Mesothelial cell of epicardium (in vitro differentiated cells): Measurements from ENCODE around the gene KDM5A. TPM values are rescaled to one million over a fixed set of nuclear protein-coding genes. Genes with fewer than 3 reads are reported as not detected.

Source experiments
- DNase-seq, 2 experiments: peaks; one replicate each; pipeline ENCODE4 v3.0.0; 2021; ENCODE audit warnings: low spot score in 2 of 2; ENCODE audit not compliant: unreplicated experiment in 2 of 2
- H3K27ac Mint-ChIP-seq: 2 replicates; pipeline ENCODE4 v1.8.0; 2021; ENCODE audit warnings: mixed read lengths
- H3K27me3 Mint-ChIP-seq: 2 replicates; pipeline ENCODE4 v1.8.0; 2021; ENCODE audit warnings: low read depth, mixed read lengths
- H3K36me3 Mint-ChIP-seq: 2 replicates; pipeline ENCODE4 v1.8.0; 2021; ENCODE audit warnings: mixed read lengths
- H3K4me1 Mint-ChIP-seq: 2 replicates; pipeline ENCODE4 v1.8.0; 2021; ENCODE audit warnings: mixed read lengths
- H3K4me3 Mint-ChIP-seq: 2 replicates; pipeline ENCODE4 v1.8.0; 2021; ENCODE audit warnings: mild to moderate bottlenecking, moderate library complexity, mixed read lengths
- H3K9me3 Mint-ChIP-seq: 2 replicates; pipeline ENCODE4 v1.8.0; 2021; ENCODE audit warnings: mixed read lengths
- total RNA-seq: library from RNA; stranded (reverse); gene quantifications from 3 replicates; pipeline ENCODE4 v1.2.1, GENCODE V29; 2021
- TF ChIP-seq, protein P1 (sequence below): fragments of 200-600 bp; sonication (generic); IDR thresholded peaks from one replicate; pipeline ENCODE4 v1.5.0; 2021; ENCODE audit warnings: antibody characterized with exemption; ENCODE audit not compliant: unreplicated experiment

KDM5A gene
- total RNA-seq, 1 donor from 2014 or later, result 96.2 TPM

GRCh38 chr12:256225-256624 is 132.9 kb downstream of the KDM5A start:
- Mint-ChIP-seq H3K36me3 (no peaks in the 10 kb centered on the region), H3K4me3 (no peak overlapping the region), H3K4me1 (peaks cover 12% of the 10 kb centered on the region), H3K27ac (no peak overlapping the region), H3K9me3 (no peaks in the 10 kb centered on the region), H3K27me3 (peaks cover 54% of the 10 kb centered on the region)
- DNase-seq, result no peak
- TF ChIP-seq, protein P1, sequence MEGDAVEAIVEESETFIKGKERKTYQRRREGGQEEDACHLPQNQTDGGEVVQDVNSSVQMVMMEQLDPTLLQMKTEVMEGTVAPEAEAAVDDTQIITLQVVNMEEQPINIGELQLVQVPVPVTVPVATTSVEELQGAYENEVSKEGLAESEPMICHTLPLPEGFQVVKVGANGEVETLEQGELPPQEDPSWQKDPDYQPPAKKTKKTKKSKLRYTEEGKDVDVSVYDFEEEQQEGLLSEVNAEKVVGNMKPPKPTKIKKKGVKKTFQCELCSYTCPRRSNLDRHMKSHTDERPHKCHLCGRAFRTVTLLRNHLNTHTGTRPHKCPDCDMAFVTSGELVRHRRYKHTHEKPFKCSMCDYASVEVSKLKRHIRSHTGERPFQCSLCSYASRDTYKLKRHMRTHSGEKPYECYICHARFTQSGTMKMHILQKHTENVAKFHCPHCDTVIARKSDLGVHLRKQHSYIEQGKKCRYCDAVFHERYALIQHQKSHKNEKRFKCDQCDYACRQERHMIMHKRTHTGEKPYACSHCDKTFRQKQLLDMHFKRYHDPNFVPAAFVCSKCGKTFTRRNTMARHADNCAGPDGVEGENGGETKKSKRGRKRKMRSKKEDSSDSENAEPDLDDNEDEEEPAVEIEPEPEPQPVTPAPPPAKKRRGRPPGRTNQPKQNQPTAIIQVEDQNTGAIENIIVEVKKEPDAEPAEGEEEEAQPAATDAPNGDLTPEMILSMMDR, result no peak

DNA sequence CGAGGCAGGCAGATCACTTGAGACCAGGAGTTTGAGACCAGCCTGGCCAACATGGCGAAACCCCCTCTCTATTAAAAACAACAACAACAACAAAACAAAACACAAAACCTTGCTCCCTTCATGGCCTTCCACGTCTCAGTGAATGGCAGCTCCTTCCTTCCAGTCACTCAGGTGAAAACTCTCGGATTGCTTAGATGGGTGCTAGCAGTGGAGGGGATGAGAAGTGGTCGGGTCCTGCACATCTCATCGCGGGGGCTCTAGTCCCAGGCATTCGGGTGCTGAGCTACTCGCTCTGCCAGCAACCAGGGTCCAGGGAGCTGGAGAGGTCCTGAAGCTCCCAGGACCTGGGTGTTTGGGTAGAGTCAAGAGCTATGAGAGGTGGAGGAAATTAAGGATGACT is 134.2 kb downstream of the KDM5A start:
- Mint-ChIP-seq H3K27ac (no peak overlapping the region), H3K27me3 (peaks cover 51% of the 10 kb centered on the region), H3K36me3 (no peaks in the 10 kb centered on the region), H3K9me3 (no peaks in the 10 kb centered on the region), H3K4me1 (peaks cover 12% of the 10 kb centered on the region), H3K4me3 (no peak overlapping the region)
- TF ChIP-seq, protein P1, result no peak
- no peak for DNase-seq

DNA sequence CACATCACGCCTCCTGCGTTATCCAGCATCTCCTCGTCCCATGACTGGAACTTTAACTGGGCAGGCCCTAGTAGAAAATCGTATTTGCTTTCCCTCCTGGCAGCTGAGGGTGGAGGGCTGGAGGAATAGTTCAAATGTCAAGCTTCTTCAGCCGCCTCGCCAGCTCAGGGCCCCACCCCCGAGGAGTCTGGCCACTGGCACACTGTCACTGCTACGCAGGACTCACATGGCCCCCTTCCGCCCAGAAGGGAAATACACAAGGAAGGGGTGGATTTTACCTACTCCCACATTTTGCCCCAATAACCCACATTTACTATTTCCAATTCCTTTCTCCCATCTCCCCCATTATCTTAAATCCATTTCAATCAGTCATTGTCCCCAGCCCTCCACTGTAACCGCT is 135.1 kb downstream of the KDM5A start:
- Mint-ChIP-seq H3K27me3 (peaks cover 50% of the 10 kb centered on the region), H3K9me3 (peaks cover 2% of the 10 kb centered on the region), H3K4me3 (no peak overlapping the region), H3K36me3 (no peaks in the 10 kb centered on the region), H3K27ac (no peak overlapping the region), H3K4me1 (peaks cover 12% of the 10 kb centered on the region)
- TF ChIP-seq, protein P1, result no peak
- DNase-seq, result no peak

DNA sequence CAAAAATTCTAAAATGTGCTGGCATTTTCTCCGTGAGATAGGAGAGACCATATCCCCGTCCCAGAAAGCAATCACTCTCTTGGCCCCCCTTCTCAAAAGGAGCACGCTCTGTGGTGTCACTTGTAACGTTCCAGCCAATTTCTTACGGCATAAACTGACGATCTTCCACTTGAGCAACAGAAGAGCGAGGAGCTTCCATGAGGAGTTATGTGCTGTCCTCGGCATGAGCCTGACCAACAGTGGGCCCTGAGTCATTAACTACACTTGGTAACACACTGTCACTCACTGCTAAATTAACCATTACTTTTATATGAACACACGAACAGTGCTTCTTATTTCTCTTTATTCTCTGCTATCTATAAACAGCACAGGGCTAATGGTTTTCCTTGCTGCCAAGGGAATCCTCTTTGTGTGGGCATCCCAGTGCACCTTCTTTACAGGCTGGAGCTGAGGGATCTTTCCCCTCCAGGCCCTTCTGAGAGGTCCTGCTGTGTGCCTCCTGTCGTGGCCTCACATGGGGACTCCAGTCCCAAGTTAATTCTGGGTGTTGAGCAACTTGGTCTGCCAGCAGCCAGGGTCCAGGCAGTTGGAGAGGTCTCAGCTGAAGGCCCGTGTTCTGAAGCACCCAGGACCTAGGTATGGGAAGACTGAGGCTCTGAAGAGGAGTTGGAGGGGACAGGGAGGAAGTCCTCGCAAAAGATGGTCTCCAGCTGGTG is 135.8 kb downstream of the KDM5A start:
- TF ChIP-seq, protein P1, result no peak
- no peak for DNase-seq
- Mint-ChIP-seq H3K9me3 (peaks cover 7% of the 10 kb centered on the region), H3K4me1 (peaks cover 12% of the 10 kb centered on the region), H3K27ac (no peak overlapping the region), H3K27me3 (peaks cover 46% of the 10 kb centered on the region), H3K4me3 (no peak overlapping the region), H3K36me3 (no peaks in the 10 kb centered on the region)

GRCh38 chr12:252636-253035 is 136.5 kb downstream of the KDM5A start:
- Mint-ChIP-seq H3K4me3 (no peak overlapping the region), H3K9me3 (peaks cover 13% of the 10 kb centered on the region), H3K27me3 (peaks cover 40% of the 10 kb centered on the region), H3K27ac (no peak overlapping the region), H3K4me1 (peaks cover 12% of the 10 kb centered on the region), H3K36me3 (no peaks in the 10 kb centered on the region)
- TF ChIP-seq, protein P1, result no peak
- no peak for DNase-seq
